ENCODE results near the gene BPGM. TPM values are rescaled to one million over a fixed set of nuclear protein-coding genes. Genes with fewer than 3 reads are reported as not detected.

BPGM gene
- total RNA-seq, 1 experiment from 2014 or later: 14.0 TPM

DNA sequence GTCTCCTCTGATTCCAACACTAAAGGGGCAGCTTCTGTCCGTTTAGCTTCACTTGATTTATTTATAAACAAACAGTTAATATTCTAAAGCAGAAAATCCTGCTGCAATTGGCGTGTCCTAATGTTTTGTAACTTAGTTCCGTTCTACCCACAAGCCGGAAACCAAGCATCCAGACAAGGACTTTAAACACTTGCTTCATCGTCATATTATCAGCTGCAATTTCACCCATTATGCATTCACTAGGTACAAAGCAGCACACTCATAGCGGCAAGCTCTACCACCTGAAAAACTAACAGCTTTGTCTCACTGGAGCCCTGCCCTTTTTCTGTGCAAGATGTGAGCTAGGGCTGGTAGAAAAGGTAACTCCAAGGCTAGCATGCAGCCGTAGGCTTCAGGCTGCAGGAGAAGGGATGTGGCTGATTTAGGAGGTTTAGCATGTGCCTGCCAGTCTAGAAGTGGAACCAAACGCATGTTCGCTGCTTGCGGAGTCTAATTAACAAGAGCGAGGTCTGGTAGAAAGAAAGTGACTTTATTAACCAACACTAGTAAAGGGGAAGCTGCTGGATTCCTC, 43.7 kb upstream of the BPGM start:
- peaks cover 13% of the 10 kb centered on the region for H3K4me1 ChIP-seq (ENCODE audit: insufficient read depth, low read length, poor library complexity, severe bottlenecking)
- BruUV-seq (replicated peaks): no TSS peak
- no peaks in the 10 kb centered on the region for H3K36me3 ChIP-seq (ENCODE audit: insufficient read depth, low read length, poor library complexity, severe bottlenecking)
- peak overlapping the region; percentile 20 for H3K27ac ChIP-seq (ENCODE audit: low read depth, low read length, poor library complexity, severe bottlenecking)
- H3K9me3 ChIP-seq (ENCODE audit: low read depth, low read length, poor library complexity, severe bottlenecking): peaks cover 3% of the 10 kb centered on the region
- H3K27me3 ChIP-seq (replicated peaks; ENCODE audit: insufficient read depth, low read depth, low read length, poor library complexity): peaks cover 5% of the 10 kb centered on the region
- DNase-seq (ENCODE audit: low spot score): peak; percentile 75
- TF ChIP-seq EZH2 (IDR thresholded peaks at IDR 0.05; ENCODE audit: borderline replicate concordance, low read depth, low read length, poor library complexity, severe bottlenecking): no peak
- TF ChIP-seq, protein P1, sequence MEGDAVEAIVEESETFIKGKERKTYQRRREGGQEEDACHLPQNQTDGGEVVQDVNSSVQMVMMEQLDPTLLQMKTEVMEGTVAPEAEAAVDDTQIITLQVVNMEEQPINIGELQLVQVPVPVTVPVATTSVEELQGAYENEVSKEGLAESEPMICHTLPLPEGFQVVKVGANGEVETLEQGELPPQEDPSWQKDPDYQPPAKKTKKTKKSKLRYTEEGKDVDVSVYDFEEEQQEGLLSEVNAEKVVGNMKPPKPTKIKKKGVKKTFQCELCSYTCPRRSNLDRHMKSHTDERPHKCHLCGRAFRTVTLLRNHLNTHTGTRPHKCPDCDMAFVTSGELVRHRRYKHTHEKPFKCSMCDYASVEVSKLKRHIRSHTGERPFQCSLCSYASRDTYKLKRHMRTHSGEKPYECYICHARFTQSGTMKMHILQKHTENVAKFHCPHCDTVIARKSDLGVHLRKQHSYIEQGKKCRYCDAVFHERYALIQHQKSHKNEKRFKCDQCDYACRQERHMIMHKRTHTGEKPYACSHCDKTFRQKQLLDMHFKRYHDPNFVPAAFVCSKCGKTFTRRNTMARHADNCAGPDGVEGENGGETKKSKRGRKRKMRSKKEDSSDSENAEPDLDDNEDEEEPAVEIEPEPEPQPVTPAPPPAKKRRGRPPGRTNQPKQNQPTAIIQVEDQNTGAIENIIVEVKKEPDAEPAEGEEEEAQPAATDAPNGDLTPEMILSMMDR (conservative IDR thresholded peaks at IDR 0.05; ENCODE audit: low read depth, low read length): no peak
- ChIA-PET POLR2A (ENCODE audit: low non-redundant PET) (interaction anchor here (0.7 kb wide), 1 partner anchor 45 kb away, joined by 10 read pairs; no protein-coding TSS in a partner anchor), CTCF (interaction anchor here (0.9 kb wide), 1 partner anchor 170 kb away, joined by 5 read pairs; no protein-coding TSS in a partner anchor)
- intact Hi-C loops (cut with micrococcal nuclease; ENCODE audit: unreplicated experiment): no loop called here
- H3K4me3 ChIP-seq (ENCODE audit: low read depth, low read length, poor library complexity, severe bottlenecking): peak overlapping the region; percentile 24

DNA sequence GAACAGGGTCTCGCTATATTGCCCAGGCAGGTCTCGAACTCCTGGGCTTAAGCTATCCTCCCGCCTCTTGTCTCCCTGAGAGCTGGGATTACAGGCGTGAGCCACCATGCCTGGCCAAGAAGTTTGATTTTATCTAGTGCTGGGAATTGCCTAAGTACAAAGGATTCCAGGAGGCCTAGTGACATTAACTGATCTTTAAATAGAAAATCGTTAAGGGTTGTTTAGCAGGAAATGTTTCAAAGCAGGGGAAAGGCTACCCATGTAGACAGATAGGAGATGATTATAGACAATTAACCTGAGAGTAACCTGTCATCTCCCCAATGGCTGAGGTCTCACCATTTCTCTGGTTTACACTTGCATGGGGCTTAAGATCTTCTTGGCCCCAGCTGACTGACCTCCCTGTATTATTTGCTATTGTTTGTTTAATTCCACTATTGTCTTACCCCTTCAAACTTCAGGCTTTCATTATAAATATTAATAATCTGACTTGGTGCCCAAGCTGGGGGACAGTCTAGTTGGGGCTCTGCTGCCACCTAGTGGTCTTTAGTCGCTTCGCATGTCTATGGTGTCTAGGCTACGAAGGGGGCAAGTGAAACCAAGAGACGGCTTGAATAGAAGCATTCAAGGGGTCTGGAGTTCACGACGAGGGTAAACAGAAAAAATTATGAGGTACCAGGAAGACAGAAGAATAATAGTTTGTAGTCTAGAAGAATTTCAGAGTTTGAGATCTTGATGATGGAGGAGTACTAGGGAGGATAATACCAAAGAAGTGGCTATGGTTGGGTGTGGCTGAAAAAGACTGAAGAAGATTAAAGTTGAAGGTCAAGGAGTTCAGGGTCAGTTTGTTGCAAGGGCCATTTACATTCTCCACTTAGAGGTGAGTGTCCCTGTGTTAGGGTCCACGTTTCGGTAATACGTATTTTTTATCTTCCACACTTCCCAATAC, 40.4 kb upstream of the BPGM start:
- POLR2A ChIA-PET (ENCODE audit: low non-redundant PET): no interaction called here
- no peaks in the 10 kb centered on the region for H3K36me3 ChIP-seq (ENCODE audit: insufficient read depth, low read length, poor library complexity, severe bottlenecking)
- no peaks in the 10 kb centered on the region for H3K9me3 ChIP-seq (ENCODE audit: low read depth, low read length, poor library complexity, severe bottlenecking)
- H3K4me3 ChIP-seq (ENCODE audit: low read depth, low read length, poor library complexity, severe bottlenecking): no peak overlapping the region
- DNase-seq (ENCODE audit: low spot score): peak; percentile 78
- H3K4me1 ChIP-seq (ENCODE audit: insufficient read depth, low read length, poor library complexity, severe bottlenecking): peaks cover 13% of the 10 kb centered on the region
- peaks cover 16% of the 10 kb centered on the region for H3K27me3 ChIP-seq (replicated peaks; ENCODE audit: insufficient read depth, low read depth, low read length, poor library complexity)
- CTCF ChIA-PET: interaction anchor here (0.6 to 2.2 kb wide), 2 partner anchors 174 kb away, joined by 4 to 8 read pairs; no protein-coding TSS in a partner anchor
- intact Hi-C loops (cut with micrococcal nuclease; ENCODE audit: unreplicated experiment): loop anchor here (1.0 kb wide), 2 partner anchors 92 to 174 kb away; no protein-coding TSS in a partner anchor
- H3K27ac ChIP-seq (ENCODE audit: low read depth, low read length, poor library complexity, severe bottlenecking): no peak overlapping the region
- no TSS peak for BruUV-seq (replicated peaks)
- TF ChIP-seq, protein P1 (conservative IDR thresholded peaks at IDR 0.05; ENCODE audit: low read depth, low read length): peak; percentile 95
- no peak for TF ChIP-seq EZH2 (IDR thresholded peaks at IDR 0.05; ENCODE audit: borderline replicate concordance, low read depth, low read length, poor library complexity, severe bottlenecking)

DNA sequence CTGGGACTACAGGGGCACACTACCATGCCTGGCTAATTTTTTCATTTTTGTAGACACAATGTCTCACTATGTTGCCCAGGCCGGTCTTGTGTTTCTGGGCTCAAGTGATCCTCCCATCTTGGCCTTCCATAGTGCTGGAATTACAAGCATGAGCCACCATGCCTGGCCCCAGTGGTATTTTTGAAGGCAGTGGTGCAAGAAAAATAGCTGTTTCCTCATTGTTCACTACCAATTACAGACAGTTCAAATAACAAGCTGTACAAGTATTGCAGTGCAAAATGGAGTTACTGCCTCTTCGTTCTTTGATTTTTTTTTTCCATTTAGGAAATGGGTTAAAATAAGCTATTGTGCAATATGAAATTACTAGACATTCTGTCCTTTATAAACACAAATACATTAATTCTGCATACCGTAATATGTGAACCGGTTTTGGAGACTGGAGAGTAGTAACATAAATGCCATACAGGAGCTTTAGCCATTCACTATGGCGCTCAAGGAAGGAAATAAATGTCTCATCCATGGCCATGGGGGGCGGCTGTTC, 35.0 kb upstream of the BPGM start:
- TF ChIP-seq, protein P1 (conservative IDR thresholded peaks at IDR 0.05; ENCODE audit: low read depth, low read length): no peak
- no peak for TF ChIP-seq EZH2 (IDR thresholded peaks at IDR 0.05; ENCODE audit: borderline replicate concordance, low read depth, low read length, poor library complexity, severe bottlenecking)
- intact Hi-C loops (cut with micrococcal nuclease; ENCODE audit: unreplicated experiment): no loop called here
- Histone ChIP-seq H3K4me3 (ENCODE audit: low read depth, low read length, poor library complexity, severe bottlenecking) (no peak overlapping the region), H3K36me3 (ENCODE audit: insufficient read depth, low read length, poor library complexity, severe bottlenecking) (no peaks in the 10 kb centered on the region), H3K27ac (ENCODE audit: low read depth, low read length, poor library complexity, severe bottlenecking) (no peak overlapping the region), H3K27me3 (replicated peaks; ENCODE audit: insufficient read depth, low read depth, low read length, poor library complexity) (peaks cover 30% of the 10 kb centered on the region), H3K4me1 (ENCODE audit: insufficient read depth, low read length, poor library complexity, severe bottlenecking) (no peaks in the 10 kb centered on the region), H3K9me3 (ENCODE audit: low read depth, low read length, poor library complexity, severe bottlenecking) (no peaks in the 10 kb centered on the region)
- ChIA-PET POLR2A (ENCODE audit: low non-redundant PET) (no interaction called here), CTCF (no interaction called here)
- no TSS peak for BruUV-seq (replicated peaks)
- DNase-seq (ENCODE audit: low spot score): no peak
